Suppressor macrophage treated with lipopolysaccharide for 4 hours (primary cell): Measurements from ENCODE around the gene SH3BP2.

Experiments
- DNase-seq: peaks from one replicate; pipeline ENCODE4 v3.0.0-alpha.2; 2020

SH3BP2 gene

DNA sequence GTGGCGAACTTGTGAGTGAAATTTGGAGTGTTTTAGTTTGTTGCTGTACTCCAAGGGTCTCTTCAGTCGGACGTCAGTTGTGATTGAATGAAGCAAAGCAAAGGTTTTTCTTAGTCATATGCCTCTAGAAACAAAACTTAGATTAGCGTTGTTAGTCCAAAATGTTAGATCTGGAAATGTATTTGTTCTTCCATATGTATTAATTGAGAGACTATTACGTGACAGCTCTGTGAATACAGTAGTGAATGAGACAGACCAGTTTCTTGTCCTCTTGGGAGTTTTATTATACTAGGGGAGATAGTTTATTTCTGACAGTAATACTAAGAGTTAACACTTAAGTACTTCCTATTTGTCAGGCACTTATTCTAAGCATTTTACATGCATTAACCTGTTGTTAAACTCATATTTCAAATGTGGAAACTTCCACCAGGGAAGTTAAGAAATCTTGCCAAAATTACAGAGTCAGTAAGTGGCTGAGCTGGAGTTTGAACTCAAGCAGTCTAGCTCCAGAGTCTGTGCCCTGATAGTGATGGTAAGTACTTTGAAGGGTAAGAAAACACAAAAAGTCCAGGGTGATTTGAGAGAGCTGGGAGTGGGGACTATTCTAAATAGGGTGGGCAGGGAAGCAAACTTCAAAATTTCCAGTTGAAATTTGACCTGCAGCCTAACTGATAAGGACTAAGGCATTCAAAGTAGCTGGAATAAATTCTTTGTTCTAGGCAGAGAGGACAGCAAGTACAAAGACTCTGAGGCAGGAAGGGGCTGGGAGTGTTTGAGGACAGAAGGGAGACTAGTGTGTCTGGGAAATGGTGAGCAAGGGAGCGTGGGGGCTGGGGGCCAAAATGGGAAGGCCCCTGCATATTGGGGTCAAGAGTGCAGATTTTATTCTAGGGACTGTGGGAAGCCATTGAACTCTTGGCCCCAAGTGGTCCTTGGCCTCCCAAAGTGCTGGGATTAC is 67.8 kb downstream of the SH3BP2 start:
- DNase-seq, result no peak

DNA sequence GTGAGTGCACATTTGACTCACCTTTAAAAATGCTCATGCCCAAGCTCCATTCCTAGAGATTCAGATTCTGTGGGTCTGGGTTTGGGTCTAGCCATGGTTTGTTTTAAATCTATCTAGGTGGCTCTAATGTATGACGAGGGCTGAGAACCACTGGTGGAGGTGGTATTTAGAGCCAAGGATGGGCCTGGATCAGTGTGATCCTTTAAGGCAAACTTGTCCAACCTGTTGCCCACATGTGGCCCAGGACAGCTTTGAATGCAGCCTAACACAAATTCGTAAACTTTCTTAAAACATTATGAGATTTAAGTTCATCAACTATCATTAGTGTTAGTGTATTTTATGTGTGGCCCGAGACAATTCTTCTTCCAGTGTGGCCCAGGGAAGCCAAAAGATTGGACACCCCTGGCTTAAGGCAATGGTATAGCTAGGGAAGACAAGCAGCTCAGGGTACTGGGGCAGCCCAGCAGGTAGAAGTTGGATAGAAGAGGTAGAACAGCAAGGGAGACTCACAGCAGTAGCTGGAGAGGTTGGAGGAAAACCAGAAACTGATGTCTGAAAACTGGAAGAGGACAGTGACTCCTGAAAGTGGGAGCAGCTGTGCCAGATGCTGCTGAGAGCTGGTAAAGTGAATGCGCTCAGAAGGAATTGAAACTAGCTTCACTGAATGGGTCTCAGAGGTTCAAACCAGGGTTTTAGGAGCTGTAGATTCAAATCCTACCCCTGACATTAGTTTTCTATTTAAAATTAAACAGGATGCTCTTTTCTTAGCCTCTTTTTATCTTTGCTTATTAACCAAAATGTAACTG is 68.9 kb downstream of the SH3BP2 start:
- DNase-seq, result peak; percentile 40

DNA sequence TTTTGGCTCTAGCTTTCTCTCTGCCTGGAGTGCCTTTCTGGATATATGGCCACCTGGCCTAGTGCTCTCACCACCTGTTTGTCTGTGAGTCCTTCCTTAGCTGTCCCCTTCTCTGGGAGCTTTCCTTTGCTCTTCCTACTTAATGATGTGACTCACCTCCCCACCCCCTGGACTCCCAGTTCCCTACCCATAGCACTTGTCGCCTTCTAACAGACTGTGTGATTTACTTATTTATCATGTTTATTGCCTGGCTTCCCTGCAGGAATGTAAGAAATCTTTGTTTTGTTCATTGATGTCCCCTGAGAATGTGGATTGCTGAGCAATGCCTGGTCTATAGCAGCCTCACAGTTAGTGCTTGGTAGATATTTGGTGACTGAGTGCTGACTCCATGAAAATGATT is 69.6 kb downstream of the SH3BP2 start:
- peak; percentile 24 for DNase-seq

DNA sequence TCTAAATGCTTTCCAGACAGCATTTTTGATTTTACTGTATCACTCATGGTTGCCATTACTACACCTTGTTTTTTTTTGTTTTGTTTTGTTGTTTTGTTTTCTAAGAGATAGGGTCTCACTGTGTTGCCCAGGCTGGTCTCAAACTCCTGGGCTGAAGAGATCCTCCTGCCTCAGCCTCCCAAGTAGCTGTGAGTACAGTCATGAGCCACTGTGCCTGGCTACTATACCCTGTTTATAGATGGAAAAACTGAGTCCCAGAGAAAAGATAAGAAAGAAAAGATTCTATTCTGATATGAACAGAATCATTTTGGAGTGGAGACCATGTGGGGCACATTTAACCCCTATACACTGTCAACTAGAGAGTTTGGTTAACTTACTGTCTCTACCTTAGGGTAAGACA is 70.8 kb downstream of the SH3BP2 start:
- DNase-seq, result no peak

DNA sequence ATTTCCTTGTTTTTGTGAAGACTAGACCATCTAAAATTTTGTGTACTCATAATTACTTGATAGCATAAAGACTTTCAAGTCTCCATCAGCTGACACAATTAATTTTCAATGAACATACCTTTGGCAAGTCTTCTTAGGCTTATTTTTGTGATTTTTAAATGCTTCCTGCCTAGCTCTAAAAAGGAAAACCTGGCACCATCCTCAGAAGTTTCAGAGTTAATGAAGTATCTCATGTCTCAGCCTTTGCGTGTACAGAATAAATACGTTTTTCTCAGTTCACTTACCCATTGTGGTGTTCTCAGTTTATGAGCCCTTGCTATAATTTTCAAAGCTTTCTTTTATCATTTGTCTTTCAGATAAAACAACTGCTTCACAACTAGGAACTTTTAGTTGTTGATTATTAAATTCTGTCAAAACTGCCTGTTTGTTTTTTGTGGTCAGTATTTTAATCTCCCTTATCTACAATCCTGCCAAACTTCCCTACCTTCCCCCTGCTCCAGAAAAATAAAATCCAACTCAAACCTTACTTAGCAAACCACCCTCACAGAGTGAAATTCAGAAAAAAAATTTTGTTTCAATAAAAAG is 72.4 kb downstream of the SH3BP2 start:
- DNase-seq, result no peak

DNA sequence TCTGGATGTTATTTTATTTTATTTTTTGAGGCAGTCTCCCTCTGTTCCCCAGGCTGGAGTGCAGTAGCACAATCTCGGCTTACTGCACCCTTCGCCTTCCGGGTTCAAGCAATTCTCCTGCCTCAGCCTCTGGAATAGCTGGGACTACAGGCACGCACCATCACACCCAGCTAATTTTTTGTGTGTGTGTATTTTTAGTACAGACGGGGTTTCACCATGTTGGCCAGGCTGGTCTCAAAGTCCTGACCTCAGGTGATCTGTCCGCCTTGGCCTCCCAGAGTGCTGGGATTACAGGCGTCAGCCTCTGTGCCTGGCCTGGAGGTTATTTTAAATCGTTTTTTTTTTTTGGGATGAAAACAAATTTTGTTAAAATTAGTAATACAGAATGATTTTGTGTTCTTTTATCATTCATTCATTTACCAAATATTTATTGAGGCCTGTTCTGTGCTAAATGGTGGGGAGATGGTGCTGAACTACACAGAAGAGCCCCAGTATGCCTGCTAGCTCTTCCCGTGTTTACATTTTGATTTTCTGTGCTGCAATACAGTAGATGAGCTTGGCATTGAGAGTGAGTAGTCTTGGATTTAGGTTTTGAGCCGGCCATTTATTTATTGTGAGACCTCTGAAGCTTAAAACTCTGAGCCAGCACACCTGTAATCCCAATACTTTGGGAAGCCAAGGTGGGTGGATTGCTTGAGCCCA is 73.4 kb downstream of the SH3BP2 start:
- no peak for DNase-seq

DNA sequence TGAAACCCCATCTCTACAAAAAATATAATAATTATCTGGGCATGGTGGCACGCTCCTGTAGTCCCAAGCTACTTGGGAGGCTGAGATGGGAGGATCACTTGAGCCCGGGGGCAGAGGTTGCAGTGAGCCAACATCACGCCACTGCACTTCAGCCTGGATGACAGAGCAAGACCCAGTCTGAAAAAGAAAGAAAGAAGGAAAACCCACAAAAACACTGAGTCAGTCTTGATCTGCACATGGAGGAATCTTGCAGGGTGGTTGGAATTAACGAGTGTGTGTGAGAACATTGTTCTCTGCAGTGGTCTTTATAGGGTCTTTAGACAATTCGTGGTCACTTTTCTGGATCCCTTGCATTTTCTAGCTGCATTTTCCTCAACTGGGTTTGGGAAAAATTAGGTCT is 74.0 kb downstream of the SH3BP2 start:
- DNase-seq, result peak; percentile 17

DNA sequence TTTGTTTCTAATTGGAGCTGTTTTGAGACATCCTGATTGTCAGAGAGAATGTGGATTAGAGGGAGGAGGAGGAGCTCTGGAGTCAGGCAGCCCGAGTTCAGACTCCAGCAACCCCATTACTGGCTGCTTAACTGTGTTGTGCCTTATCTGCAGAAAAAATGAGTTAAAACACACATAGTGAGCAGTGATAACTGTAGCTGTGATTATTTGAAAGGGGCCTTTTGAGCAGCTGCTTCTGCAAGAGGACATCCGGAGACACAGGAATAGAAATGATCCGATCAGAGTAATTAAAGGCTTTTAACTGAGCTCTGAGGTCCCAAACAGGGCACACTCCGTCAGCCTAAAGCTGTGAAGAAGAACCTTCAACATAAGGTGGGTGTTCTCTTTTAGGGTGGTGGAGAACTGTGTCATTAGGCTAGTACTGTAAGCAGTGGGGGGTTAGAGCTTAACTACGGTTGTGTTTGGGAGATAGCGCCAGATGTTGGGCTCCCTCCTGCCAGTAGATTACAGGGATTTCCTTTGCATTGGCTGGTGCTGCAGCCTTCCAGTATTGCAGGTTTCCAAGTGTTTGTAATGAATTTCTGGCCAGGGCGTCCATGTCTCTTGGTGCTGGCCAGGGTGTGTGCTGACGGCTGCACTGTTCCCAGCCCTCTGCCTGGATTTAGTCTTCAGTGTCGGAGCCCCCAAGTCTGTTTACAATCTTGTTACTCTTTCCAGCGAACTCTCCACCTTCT is 75.0 kb downstream of the SH3BP2 start:
- DNase-seq, result no peak

DNA sequence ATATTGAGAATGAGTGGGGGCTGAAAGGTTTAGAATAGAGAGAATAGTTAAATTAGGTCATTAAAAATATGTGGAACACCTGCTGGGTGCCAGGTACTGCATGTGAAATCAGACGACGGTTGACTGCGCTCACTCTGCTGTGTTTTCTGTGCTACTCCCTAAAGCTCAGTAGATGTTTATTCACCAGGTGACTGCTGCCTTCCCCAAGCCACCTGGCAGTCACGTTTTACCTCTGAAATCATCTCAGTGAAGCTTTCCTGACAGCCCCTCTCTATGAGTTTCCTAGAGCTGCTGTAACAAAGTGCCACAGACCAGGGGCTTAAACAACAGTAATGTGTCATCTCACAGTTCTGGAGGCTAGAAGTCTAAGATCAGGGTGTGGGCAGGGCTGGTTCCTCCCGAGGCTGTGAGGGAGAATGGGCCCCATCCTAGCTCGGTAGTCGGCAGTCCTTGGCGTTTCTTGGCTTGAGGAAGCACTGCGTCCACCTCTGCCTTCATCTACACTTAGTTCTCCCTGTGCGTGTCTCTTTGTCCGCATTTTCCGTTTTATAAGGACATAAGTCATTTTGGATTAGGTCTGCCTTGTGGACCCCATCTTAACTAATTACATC is 76.1 kb downstream of the SH3BP2 start:
- DNase-seq, result no peak

DNA sequence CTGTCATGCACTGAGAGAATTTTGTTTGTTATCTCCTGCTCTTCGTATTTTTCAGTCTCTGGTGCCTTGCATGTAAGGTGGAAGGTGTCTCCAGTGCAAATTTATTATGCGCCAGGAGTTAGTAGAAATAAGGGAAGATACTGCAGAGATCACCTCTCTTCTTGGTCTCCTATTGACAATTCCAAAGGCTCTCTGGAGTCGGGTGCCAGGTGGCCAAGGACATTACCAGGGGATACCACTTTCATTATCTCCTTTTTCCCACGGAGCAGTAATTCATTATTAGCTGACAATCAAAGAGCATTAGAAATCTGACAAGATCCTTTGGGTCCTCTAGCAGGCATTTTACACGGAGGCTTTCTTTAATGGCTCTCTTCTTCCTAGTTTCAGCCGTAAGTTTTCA is 76.8 kb downstream of the SH3BP2 start:
- no peak for DNase-seq

DNA sequence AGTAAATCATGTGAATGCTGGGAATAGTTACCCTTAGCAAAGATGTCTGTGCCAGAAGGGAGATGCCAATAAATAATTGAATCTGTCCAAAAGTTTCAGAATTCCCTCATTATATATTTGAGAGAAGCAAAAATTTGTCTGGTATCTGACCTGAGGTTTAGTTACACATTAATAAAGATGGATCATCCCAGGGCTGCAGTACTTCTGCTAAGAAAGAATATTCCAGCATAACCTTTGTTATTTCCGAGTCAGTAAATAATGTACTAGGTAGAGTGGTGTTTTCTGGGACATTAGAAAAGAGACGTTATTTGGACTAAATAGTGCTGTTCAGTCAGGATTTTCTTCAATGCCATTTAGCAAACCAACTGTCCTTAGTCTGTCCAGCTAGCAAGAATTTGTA is 77.2 kb downstream of the SH3BP2 start:
- no peak for DNase-seq

DNA sequence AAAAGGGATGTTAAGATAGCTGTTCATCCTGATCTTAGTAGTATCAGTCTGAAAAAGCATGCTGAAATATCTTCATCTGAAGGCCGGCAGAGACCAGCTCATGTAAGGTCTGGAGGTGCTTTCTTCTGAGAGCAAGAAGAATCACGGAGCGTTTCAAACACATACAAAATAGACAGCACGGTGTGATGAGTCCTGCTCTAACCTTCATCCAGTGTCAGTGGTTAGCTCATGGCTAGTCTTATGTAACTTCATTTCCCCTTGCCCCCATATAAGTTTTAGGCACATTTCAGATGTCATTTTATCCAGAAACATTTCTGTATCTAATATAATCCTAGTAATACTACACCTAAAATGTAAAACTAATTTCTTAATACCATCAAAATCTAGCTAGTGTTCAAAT is 78.6 kb downstream of the SH3BP2 start:
- peak; percentile 21 for DNase-seq

DNA sequence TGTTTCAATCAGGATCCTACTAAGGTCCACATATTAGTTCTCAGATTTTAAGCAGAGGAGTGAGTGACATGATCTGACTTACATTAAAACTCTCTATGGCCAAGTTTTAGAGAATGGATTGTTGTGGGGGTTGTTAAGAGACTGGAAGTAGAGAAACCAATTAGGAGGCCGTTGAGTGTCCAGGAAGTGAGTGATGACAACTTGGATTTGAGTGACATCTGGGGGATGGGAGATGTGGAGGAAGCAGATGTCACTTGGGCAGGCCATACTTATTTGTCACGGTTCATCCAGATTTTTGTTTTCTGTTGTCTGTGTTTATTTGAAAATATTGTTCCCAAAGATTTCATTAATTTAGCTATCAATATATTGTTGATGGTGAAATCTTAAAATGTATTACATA is 79.0 kb downstream of the SH3BP2 start:
- DNase-seq, result peak; percentile 58

DNA sequence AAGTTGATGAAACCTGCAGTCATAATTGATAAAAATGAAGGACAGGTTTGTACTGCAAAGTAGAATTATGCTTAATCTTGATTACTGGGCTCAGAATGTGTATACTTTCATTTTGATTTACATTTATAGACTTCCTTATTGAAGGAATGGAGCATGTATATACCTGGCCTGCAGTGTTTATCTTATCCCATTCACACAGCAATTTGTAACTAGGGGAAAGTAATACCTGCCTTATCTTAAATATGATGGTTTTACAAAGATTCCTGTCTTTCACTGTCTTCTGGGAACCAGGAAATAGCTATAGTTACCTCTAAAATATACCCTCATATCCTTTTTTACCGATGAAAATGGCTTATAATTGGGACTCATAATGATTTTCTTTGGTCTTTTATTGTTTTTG is 80.4 kb downstream of the SH3BP2 start:
- DNase-seq, result no peak

DNA sequence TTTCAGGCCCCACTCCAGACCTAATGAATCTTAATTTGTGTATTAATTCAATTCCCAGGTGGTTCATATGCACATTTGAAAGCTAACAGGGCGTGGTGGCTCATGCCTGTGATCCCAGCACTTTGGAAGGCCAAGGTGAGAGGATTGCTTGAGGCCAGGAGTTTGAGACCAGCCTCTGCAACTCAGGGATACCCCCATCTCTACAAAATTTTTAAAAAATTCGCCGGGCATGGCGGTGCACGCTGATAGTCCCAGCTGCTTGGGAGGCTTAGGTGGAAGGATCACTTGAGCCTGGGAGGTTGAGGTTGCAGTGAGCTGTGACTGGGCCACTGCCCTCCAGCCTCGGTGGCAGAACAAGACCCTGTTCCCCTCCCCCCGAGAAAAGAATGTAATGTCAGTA is 82.0 kb downstream of the SH3BP2 start:
- no peak for DNase-seq

DNA sequence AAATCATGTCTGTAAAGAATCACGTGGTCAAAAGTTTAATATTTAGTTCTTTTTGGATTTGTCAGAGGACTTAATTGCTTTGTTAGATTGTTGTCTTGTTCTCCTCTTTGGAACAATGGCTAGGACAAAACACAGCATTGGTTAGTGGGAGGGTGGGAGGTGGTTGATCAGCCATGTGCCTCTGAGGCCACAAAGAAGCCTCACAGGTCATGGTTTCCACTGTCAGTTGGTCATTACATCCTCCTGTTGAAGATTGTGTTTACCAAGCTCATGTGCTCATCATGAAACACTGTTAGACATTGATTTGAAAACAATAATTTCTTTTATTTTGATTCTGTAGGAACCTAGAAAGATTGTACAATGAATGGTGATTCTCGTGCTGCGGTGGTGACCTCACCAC is 82.7 kb downstream of the SH3BP2 start:
- no peak for DNase-seq

DNA sequence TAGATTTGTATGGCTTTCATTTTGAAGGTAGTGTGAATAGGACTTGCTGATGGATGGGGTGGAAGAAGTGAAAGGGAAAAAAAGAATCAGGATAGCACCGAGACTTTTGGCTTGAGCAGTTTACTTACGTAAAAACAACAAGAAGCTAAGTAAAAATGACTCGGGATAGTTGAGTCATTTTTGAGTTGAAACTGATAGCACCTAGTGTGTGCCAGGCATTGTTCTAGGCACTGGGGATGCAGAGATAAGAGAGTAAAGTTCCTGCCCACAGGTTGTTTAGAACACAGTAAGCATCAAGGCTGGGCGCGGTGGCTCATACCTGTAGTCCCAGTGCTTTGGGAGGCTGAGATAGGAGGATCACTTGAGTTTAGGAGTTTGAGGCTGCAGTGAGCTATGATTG is 85.5 kb downstream of the SH3BP2 start:
- no peak for DNase-seq

DNA sequence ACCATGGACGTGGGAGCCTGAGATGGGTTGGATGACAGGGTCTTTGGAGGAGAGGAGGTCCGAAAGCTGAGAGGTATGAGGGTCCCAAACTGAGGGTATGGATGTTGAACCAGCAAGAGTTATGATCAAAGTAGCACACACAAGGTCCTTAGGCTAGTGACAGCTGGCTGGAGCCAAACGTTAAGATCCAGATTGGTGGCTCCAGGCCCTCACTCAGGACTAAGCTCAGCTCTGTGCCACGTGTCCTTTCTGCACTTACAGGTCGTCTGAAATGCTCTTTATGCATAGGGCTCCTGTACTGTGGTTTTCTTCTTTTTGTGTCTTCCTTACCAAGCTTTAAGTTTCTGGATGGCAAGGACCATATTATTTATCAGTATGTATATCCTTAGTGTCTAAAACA is 86.1 kb downstream of the SH3BP2 start:
- DNase-seq, result no peak

DNA sequence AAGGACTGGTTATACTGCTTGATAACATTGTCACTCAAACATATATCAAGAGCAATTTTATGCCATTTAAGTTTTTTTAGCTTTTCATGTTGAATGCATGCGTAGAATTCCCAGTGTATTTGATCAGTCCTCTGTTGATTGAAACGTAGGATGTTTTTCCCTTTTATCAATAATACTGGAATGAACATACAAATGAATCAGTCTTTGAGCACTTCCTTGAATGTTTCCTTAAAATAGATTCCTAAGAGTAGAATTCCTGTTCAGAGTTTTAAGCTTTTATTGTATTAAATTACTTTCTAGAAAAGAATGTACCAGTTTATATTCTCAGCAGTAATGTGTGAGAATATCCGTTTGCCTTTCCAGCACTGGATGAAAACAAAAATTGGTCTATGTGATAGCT is 88.5 kb downstream of the SH3BP2 start:
- DNase-seq, result no peak

DNA sequence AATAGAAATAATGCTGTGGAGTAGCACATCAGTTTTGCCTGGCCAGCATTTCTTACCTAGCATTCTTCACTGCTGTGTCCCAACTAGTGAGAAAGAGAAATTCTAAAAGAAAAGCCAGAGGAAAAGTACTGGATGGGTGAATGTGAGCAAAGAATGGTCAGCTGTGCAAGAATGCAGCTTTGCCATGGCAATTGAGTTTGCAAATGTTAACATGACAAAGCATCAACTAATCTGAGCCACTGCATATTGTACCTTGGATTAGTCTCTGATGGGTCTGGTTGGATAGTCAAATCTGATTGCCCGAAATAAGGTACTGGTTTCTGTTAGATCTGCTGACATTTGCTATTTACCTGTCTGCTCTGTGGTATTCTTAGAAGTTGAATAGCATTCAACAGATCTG is 89.5 kb downstream of the SH3BP2 start:
- no peak for DNase-seq

DNA sequence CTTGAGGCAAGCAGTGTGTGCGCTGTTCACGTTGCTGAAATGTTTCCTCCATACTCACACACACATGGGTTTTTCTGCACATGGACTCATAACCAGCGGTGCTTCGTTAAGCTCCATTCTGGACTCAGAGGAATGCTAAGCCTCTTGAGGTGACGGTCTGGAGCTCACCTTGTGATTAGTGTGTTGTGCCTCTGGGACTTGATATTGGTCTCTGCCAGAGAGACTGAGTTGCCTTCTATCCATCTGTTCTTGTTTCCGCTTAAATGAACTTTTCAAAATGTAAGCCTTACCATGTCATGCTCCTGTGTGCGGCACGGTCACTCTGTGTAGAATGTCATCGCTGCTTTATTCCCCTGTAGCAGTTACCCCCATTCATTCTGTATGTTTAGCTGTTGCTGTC is 93.3 kb downstream of the SH3BP2 start:
- no peak for DNase-seq

DNA sequence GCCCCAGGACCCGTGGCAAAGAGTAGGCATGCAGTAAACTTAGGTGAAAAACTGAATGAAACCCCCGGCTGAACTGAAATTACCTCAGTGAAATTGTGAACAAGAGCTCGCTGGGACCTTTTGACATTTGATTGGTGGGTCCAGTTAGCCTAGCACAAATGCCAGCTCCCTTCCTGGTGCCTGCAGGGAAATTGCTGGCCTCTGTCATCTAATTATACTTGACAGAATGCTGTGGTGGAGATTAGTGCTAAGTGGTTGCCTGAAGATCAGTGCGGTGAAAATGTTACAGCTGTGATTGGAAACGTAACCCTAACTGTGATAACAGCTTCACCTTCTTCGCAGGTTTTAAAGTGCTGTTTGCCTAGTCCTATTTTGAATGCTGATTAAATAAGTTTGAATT is 93.7 kb downstream of the SH3BP2 start:
- DNase-seq, result no peak
